Measurements from ENCODE around the gene PPFIA2.

- TF ChIP-seq, protein P1, sequence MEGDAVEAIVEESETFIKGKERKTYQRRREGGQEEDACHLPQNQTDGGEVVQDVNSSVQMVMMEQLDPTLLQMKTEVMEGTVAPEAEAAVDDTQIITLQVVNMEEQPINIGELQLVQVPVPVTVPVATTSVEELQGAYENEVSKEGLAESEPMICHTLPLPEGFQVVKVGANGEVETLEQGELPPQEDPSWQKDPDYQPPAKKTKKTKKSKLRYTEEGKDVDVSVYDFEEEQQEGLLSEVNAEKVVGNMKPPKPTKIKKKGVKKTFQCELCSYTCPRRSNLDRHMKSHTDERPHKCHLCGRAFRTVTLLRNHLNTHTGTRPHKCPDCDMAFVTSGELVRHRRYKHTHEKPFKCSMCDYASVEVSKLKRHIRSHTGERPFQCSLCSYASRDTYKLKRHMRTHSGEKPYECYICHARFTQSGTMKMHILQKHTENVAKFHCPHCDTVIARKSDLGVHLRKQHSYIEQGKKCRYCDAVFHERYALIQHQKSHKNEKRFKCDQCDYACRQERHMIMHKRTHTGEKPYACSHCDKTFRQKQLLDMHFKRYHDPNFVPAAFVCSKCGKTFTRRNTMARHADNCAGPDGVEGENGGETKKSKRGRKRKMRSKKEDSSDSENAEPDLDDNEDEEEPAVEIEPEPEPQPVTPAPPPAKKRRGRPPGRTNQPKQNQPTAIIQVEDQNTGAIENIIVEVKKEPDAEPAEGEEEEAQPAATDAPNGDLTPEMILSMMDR (conservative IDR thresholded peaks at IDR 0.05): no peak
- TF ChIP-seq ZFX (IDR thresholded peaks at IDR 0.05): no peak
These were observed 219.9 kb downstream of the PPFIA2 start for GRCh38 chr12:81539279-81539678.
